Naive B cell (primary cell): Measurements from ENCODE around the gene CCDC24. TPM values are rescaled to one million over a fixed set of nuclear protein-coding genes. Genes with fewer than 3 reads are reported as not detected.

ENCODE experiments used
- ATAC-seq, 2 donors: fragments of 150-1000 bp; cut with Tn5 transposase; 2 replicates each; pipeline ENCODE4 v1.10.0; 2021; ENCODE audit warnings: low read depth in 2 of 2, mild to moderate bottlenecking in 2 of 2, moderate library complexity in 2 of 2
- DNase-seq: peaks from one replicate; pipeline ENCODE4 v3.0.0; 2022
- H3K27ac Mint-ChIP-seq, 6 donors: one replicate each; pipeline ENCODE4 v1.8.0; 2020 to 2022; ENCODE audit warnings: mild to moderate bottlenecking in 6 of 6, mixed read lengths in 6 of 6, moderate library complexity in 5 of 6, inconsistent platforms in 2 of 6
- H3K27me3 Mint-ChIP-seq, 3 donors: one replicate each; pipeline ENCODE4 v1.8.0; 2021 to 2022; ENCODE audit warnings: mixed read lengths in 3 of 3, mild to moderate bottlenecking in 1 of 3
- H3K36me3 Mint-ChIP-seq, 2 donors: one replicate each; pipeline ENCODE4 v1.8.0; 2020 to 2022; ENCODE audit warnings: mixed read lengths in 2 of 2, inconsistent platforms in 1 of 2, mild to moderate bottlenecking in 1 of 2
- H3K4me1 Mint-ChIP-seq, 3 donors: one replicate each; pipeline ENCODE4 v1.8.0; 2020 to 2022; ENCODE audit warnings: mixed read lengths in 3 of 3, inconsistent platforms in 1 of 3, mild to moderate bottlenecking in 1 of 3, moderate library complexity in 1 of 3
- H3K4me3 Mint-ChIP-seq, 8 donors: one replicate each; pipeline ENCODE4 v1.8.0; 2020 to 2022; ENCODE audit warnings: mild to moderate bottlenecking in 8 of 8, mixed read lengths in 8 of 8, moderate library complexity in 8 of 8, inconsistent platforms in 2 of 8
- H3K9me3 Mint-ChIP-seq, 7 donors: one replicate each; pipeline ENCODE4 v1.8.0; 2020 to 2022; ENCODE audit warnings: mixed read lengths in 7 of 7, mild to moderate bottlenecking in 5 of 7, inconsistent platforms in 2 of 7, moderate library complexity in 1 of 7
- polyA plus RNA-seq, 6 donors: library from polyadenylated mRNA; unstranded; fragments of 300-500 nt; fragmentation: Illumina TruSeq; gene quantifications; one replicate each; pipeline ENCODE4 v1.2.3, GENCODE V29; 2021; ENCODE audit warnings: low read depth in 6 of 6

Gene CCDC24
- polyA plus RNA-seq, 6 donors from 2014 or later = 0.89 to 4.0 (median 2.0) TPM

DNA sequence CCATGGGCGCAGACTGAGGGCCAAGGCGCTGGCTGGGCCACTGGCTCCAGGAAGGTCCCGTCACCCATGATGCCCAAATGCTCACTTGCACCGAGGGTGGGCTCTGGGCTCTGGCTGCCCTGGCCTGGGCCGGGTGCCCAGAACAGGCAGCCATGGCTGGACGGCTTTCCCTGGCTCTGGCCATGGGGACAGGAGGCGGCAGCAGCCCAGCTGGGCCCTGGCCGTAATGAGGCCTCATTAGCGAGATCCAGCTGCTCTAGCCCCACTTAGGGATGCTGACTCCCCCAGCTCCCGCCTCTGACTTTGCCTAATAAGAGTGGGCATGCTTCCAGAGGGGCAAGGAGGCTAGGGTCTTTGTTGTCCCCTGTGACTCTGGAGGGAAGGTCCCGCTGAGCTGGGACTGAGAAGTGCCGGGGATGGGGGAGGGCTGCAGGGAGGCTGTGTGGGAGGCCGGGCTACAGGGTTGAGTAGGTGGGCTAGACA is 28.1 kb downstream of the CCDC24 start:
- Mint-ChIP-seq H3K9me3 (no peaks in the 10 kb centered on the region), H3K4me1 (no peaks in the 10 kb centered on the region), H3K27ac (no peak overlapping the region), H3K4me3 (no peak overlapping the region), H3K36me3 (no peaks in the 10 kb centered on the region), H3K27me3 (peaks cover 0 to 3% (median 2%) of the 10 kb centered on the region in 3 donors)
- ATAC-seq (no peak), DNase-seq (no peak)

DNA sequence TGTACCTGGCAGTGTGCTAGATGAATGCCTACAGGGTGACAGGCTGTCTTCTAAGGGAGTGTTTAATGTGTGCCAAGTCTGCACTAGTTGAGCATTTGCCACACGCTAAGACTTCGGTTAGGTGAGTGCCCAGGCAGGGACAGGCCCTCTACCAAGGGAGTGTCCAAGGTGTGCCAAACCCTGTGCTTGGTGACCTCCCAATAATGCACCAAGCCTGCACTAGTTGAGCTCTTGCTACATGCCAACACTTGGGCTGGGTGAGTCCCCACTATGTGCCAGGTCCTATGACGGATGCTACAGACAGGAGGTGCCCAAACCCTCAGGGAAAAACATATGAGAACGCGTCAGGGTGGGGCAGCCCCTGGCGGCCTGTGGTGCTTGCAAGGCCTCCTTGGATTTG is 29.1 kb downstream of the CCDC24 start:
- Mint-ChIP-seq H3K9me3 (no peaks in the 10 kb centered on the region), H3K4me3 (peak overlapping the region in 1 of 8 donors; percentile 53), H3K36me3 (no peaks in the 10 kb centered on the region), H3K27me3 (no peaks in the 10 kb centered on the region), H3K4me1 (peaks cover 0 to 6% (median 5%) of the 10 kb centered on the region in 3 donors), H3K27ac (no peak overlapping the region)
- DNase-seq = no peak
- ATAC-seq = no peak

DNA sequence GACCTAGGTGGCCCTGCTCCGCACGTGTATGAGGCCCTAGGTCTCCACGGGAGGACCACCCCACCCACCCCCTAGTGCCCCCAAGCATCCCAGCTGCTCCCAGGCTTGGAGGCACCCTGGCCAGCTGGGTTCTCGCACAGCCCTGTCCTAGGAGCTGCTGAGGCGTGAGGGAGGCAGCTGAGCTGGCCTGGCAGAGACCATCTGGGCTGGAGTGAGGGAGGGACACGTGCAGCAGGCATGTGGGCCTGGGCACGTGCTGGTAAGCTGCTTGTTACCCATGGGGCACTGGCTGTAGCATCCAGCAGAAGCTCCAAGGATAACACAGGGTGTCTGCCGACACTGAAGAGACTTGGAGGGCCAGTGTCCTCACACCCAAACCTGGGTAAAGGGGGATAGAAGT is 29.8 kb downstream of the CCDC24 start:
- Mint-ChIP-seq H3K4me1 (peaks cover 0 to 6% (median 5%) of the 10 kb centered on the region in 3 donors), H3K27ac (no peak overlapping the region), H3K36me3 (no peaks in the 10 kb centered on the region), H3K9me3 (no peaks in the 10 kb centered on the region), H3K4me3 (no peak overlapping the region), H3K27me3 (no peaks in the 10 kb centered on the region)
- no peak for ATAC-seq
- DNase-seq = no peak

DNA sequence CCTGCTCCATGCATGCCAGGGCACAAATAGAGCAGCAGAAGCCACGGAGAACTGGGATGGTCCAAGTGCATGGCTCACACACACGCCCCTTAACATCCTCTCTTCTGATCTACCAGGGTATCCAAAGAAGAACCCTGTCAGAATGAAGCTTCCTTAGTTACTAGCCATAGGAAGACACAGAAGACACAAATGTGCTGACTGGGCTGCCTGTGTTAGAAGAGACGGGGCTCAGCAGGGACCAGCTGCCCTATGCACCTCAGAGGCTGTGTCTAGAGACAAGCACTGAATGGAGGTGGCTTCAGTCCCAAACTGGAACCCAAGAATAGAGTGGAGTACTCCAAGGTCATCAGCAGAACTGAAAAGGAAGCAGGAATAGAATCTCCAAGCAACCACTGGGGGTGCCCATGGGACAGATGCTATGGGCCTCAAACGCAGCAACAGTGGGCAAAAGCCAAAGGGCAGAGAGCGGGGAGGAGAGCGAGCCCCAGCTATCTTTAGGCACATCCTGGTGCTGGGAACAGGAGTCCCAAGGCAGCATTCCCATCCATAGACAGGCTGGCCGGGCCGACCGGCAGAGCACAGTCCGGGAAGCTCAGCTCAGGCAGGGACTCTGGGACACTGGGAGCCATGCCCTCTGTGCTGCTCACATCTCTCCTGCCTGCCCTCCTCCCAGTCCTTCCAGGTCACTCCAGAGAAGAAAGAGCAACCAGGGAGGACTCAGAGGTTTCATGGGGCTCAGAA is 30.4 kb downstream of the CCDC24 start:
- peaks cover 0 to 6% (median 5%) of the 10 kb centered on the region in 3 donors for H3K4me1 Mint-ChIP-seq
- no peak for DNase-seq
- peak overlapping the region in 1 of 8 donors; percentile 53 for H3K4me3 Mint-ChIP-seq
- H3K27me3 Mint-ChIP-seq = no peaks in the 10 kb centered on the region
- no peaks in the 10 kb centered on the region for H3K9me3 Mint-ChIP-seq
- no peak overlapping the region for H3K27ac Mint-ChIP-seq
- no peak for ATAC-seq
- no peaks in the 10 kb centered on the region for H3K36me3 Mint-ChIP-seq

DNA sequence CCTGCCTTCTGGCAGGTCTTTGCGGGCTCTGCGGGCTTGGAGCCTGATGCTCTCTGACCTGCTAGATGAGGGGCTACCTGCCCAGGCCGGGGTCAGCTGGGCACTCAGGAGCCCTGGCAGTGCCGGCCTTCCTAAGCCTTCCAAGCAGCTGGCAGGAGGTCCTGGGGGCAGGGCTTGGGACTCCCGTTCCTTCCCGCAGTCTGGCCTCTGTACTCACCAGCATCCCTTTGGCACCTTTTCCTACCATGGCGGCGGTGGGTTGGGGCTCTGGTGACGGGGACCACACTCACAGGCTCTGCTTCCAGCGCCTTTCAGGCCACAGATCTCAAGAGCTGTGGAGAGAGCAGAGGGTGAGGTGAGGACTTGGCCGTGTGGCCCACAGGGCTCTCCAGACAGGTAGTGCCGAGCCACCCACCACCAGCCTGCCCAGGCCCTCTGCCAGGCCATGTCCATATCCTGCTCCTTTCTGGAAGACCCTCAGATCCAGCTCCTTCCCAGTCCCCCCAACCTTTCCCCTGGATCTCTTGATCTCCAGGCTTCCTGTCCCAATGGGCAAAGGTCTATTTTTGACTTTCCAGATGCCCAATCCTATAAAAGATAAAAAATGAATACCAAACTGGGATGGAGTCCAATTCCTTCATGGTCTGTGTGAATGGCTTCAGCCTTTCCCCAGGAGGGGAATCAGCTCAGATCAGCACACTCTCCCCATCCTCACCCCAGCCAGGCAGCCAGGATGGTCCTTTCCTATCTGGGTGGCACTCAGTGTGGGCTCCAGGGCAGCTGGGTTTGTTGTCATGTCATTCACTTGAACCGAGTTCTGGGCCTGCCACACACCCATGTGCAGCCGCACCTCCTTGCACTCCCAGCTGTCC is 32.9 kb downstream of the CCDC24 start:
- H3K9me3 Mint-ChIP-seq = no peaks in the 10 kb centered on the region
- ATAC-seq = no peak
- H3K4me1 Mint-ChIP-seq = peaks cover 12 to 15% (median 13%) of the 10 kb centered on the region in 3 donors
- H3K4me3 Mint-ChIP-seq = peak overlapping the region in 2 of 8 donors; percentile 40 to 60
- peak overlapping the region in 2 of 6 donors; percentile 41 to 51 for H3K27ac Mint-ChIP-seq
- H3K27me3 Mint-ChIP-seq = no peaks in the 10 kb centered on the region
- no peak for DNase-seq
- no peaks in the 10 kb centered on the region for H3K36me3 Mint-ChIP-seq

DNA sequence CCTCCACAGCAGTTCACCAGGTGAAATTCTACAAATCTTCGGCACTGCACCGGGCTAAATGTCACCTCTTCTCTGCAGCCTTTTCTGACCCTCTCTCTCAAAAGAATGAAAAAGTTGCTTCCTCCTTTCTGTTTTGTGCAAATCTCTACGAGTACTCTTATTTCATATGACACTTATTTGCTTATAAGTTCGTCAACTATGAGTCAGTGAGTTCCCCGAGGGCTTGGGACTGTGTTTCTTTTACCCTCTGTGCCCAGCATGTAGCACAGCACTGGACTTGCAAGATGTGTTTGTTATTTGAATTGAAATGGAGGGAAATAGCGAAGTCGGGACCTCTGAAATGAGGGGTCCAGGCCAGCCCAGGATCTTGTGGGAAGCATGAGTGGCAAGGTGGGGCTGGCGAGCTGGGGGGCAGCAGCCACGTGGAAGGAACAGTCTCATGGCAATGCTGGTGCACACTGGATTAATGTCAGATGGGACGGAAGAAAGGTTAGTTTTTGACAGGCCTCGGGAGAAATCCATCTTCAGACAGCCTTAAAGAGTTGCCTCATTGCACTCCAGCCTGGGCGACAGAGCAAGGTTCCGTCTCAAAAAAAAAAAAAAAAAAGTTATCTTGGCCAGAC is 33.6 kb downstream of the CCDC24 start:
- Mint-ChIP-seq H3K4me3 (peak overlapping the region in 2 of 8 donors; percentile 31 to 40), H3K9me3 (no peaks in the 10 kb centered on the region), H3K36me3 (no peaks in the 10 kb centered on the region), H3K4me1 (peaks cover 19 to 22% (median 20%) of the 10 kb centered on the region in 3 donors), H3K27ac (peak overlapping the region in 3 of 6 donors; percentile 41 to 93 (median 57)), H3K27me3 (no peaks in the 10 kb centered on the region)
- ATAC-seq (peak in 1 of 2 donors; percentile 15), DNase-seq (no peak)

DNA sequence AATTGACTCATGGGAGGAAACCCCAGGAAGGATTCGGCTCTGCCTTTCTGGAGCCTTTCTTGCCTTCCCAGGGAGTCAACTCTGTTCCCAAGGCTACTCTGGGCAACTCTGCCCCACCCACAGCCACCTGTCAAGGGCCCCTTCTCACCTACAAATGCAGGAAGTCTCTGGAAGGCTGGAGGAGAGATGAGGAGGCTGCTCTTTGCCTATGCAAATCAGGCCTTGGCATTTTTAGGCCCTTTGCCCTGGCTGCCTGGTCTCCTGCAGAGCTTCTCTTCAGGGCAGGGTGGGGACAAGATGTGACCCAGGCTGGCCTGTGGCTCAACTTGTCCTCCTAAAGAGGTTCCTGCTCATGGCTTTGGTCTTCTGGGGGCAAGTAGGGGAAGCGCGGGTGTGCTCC is 34.4 kb downstream of the CCDC24 start:
- no peak for ATAC-seq
- no peaks in the 10 kb centered on the region for H3K27me3 Mint-ChIP-seq
- H3K9me3 Mint-ChIP-seq = no peaks in the 10 kb centered on the region
- peak overlapping the region in 1 of 6 donors; percentile 54 for H3K27ac Mint-ChIP-seq
- H3K4me3 Mint-ChIP-seq = no peak overlapping the region
- peaks cover 20 to 23% (median 20%) of the 10 kb centered on the region in 3 donors for H3K4me1 Mint-ChIP-seq
- H3K36me3 Mint-ChIP-seq = no peaks in the 10 kb centered on the region
- DNase-seq = no peak

DNA sequence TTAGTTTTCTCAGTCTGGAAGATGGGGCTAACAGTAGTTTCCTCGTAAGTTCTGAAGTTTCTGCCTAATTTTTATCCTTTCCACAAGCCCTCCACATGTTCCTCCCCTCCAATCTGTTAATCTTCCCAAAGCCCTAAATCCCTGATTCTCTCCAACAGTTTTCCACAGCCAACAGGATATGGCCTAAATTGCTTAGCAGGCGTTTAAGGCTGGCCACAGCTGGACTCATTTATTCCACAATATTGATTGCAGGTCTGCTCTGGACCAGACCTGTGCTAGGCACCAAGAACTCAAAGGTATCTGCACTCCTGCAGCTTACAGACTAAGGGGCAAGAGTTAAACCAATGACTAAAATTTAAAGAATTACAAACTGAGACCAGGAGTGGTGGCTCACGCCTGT is 35.9 kb downstream of the CCDC24 start:
- Mint-ChIP-seq H3K27ac (no peak overlapping the region), H3K36me3 (no peaks in the 10 kb centered on the region)
- DNase-seq = no peak

DNA sequence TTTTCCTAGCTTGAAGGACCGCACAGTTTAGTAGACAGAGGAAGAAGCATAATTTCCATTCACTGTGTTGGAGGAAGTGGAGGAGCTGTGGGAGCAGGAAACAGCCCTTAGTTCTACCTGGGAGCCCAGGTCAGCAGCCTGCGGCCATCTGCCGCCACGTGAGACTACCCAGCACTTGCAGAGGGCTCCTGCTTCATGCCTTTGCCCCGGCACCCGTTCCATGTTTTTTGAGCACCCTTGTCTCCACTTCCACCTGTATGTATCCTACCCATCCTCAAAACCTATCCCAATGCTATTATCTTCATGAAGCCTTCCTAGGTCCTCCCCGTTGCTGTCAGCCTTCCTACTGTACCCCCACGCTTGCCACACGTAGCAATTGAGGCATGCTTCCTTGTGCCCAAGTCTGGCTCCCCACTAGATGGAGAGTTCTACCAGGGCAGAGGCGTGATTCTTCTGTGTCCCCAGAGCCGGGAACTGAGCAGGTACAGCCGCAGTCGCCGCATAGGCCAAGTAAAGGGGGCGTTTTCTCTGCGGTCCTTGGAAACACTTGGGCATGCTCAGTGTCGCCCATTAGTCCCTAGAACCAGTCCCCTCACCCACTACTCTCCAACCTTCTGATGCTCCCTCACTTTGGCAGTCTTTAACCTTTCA is 38.0 kb downstream of the CCDC24 start:
- DNase-seq = no peak
- Mint-ChIP-seq H3K4me3 (peak overlapping the region; percentile 85 to 99 (median 93)), H3K36me3 (no peaks in the 10 kb centered on the region), H3K27me3 (no peaks in the 10 kb centered on the region), H3K9me3 (no peaks in the 10 kb centered on the region), H3K4me1 (peaks cover 29 to 30% (median 29%) of the 10 kb centered on the region in 3 donors), H3K27ac (peak overlapping the region; percentile 18 to 99 (median 90))
- peak; percentile 18 to 21 for ATAC-seq

More for the DNA sequence above, 35.9 kb downstream of the CCDC24 start:
- Mint-ChIP-seq H3K9me3 (no peaks in the 10 kb centered on the region), H3K4me1 (peaks cover 29 to 30% (median 29%) of the 10 kb centered on the region in 3 donors), H3K4me3 (peak overlapping the region in 1 of 8 donors; percentile 89), H3K27me3 (no peaks in the 10 kb centered on the region)
- ATAC-seq = no peak

DNA sequence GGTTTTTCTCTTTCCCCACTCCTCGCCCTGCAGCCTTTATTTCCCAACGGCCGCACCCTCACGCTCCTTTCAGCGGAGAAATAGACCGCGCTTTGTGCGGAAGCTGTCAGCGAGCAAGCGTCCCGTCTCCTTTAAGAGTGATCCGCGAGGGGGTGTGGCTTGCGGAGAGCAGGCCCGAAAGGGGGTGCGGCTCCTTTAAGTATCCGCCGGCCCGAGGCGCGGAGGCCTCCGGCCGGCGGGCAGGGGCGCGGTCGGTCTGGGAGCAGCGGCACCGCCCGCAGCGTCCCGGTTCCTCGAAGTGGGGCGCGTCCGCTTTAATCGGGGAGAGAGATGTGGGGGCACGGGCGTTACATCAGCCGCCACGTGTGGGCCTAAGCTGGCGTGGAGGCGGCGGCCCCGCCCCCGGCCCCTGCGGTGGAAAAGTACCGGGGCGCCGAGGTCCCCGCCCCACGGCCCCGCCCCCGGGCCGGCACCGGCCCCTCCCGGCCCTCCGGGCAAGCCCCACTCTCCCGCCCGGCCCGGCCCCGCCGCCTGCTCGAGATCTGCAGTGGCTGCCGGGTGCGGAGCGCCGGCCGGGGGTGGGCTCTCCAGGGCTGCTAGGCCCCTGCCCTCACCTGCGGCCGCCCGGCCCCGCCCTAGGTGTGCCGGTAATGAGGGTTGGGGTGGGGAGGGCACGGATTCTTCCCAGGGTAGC is 38.7 kb downstream of the CCDC24 start:
- Mint-ChIP-seq H3K9me3 (no peaks in the 10 kb centered on the region), H3K27me3 (no peaks in the 10 kb centered on the region), H3K36me3 (no peaks in the 10 kb centered on the region), H3K4me3 (peak overlapping the region; percentile 85 to 99 (median 93)), H3K4me1 (peaks cover 25 to 29% (median 25%) of the 10 kb centered on the region in 3 donors), H3K27ac (peak overlapping the region; percentile 18 to 99 (median 90))
- ATAC-seq (peak; percentile 82), DNase-seq (peak; percentile 86)

DNA sequence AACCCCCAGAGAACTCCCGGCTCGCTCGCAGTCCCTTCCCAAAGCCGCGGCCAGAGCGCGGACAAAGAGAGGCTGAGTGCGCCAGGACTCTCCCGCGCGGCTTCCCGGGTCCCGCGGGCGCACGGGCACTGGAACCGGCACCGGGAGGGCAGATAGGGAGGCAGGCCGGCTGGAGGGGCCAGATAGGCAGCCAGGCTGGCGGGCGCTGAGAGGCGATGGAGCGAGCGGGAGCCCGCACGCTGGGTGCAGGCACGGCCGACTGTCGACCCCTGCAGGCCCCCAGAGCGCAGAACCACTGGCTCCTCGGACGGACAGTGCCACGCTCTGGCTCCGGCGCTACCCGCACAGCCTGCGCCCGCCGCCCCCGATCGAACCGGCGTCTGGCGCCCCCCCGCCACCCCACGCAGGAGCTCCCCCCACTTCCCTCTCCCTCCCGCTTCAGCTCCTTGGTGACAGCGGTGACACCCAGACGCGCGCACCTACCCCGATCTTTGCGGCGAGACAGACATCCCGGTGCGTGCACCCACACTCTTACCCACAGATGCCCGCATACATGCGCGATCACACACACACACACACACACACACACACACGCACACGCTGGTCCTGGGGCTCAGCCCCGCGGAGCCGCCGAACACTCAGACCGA is 39.3 kb downstream of the CCDC24 start:
- ATAC-seq (peak; percentile 18 to 21), DNase-seq (peak; percentile 46)
- no peaks in the 10 kb centered on the region for H3K27me3 Mint-ChIP-seq
- H3K4me3 Mint-ChIP-seq = peak overlapping the region; percentile 83 to 92 (median 86)
- peak overlapping the region; percentile 62 to 90 (median 77) for H3K27ac Mint-ChIP-seq
- H3K36me3 Mint-ChIP-seq = no peaks in the 10 kb centered on the region
- peaks cover 23 to 29% (median 24%) of the 10 kb centered on the region in 3 donors for H3K4me1 Mint-ChIP-seq
- H3K9me3 Mint-ChIP-seq = no peaks in the 10 kb centered on the region
